Activated CD4-positive, alpha-beta T cell treated with anti-CD3 and anti-CD28 coated beads for 36 hours (primary cell): ENCODE data around the gene TMEM80. TPM values are rescaled to one million over a fixed set of nuclear protein-coding genes. Genes with fewer than 3 reads are reported as not detected.

Source experiments
- ATAC-seq: fragments of 200-7000 bp; cut with Tn5 transposase; one replicate; pipeline ENCODE4 v1.10.0; 2021; ENCODE audit warnings: mild to moderate bottlenecking, moderate library complexity
- CTCF ChIA-PET: fragments of 350-600 bp; sonication (Branson Sonifier 250); formaldehyde crosslinking; loops from one replicate; lab custom pipeline; 2021; ENCODE audit warnings: antibody characterized with exemption; lab: Charles Lee
- POLR2A ChIA-PET: fragments of 350-600 bp; sonication (Branson Sonifier 250); formaldehyde crosslinking; loops from one replicate; lab custom pipeline; 2021; ENCODE audit warnings: antibody characterized with exemption, inconsistent platforms; lab: Charles Lee
- DNase-seq: peaks from one replicate; pipeline ENCODE4 v3.0.0-alpha.2; 2020
- H3K27ac Mint-ChIP-seq: one replicate; pipeline ENCODE4 v1.8.0; 2021; ENCODE audit warnings: mixed read lengths
- H3K27me3 Mint-ChIP-seq: one replicate; pipeline ENCODE4 v1.8.0; 2021; ENCODE audit warnings: mixed read lengths
- H3K36me3 Mint-ChIP-seq: one replicate; pipeline ENCODE4 v1.8.0; 2021; ENCODE audit warnings: low read depth, mixed read lengths
- H3K4me1 Mint-ChIP-seq: one replicate; pipeline ENCODE4 v1.8.0; 2021; ENCODE audit warnings: mixed read lengths
- H3K4me3 Mint-ChIP-seq: one replicate; pipeline ENCODE4 v1.8.0; 2021; ENCODE audit warnings: mild to moderate bottlenecking, moderate library complexity, mixed read lengths
- H3K9me3 Mint-ChIP-seq: one replicate; pipeline ENCODE4 v1.8.0; 2021; ENCODE audit warnings: low read depth, mixed read lengths
- intact Hi-C, 2 experiments: fragments of 100-400 bp; cut with DNase I in 1 of 2; cut with micrococcal nuclease in 1 of 2; formaldehyde crosslinking; loops; one replicate each; pipeline versions ENCODE4 v1.14.2 to v1.15.1; 2022 to 2024; cut with DNase I, micrococcal nuclease
- total RNA-seq, 2 experiments: library from RNA; stranded (reverse); gene quantifications; one replicate each; pipeline ENCODE4 v1.2.3, GENCODE V29; 2021

The TMEM80 gene
- total RNA-seq, 2 experiments from 2014 or later: 11.4 to 11.9 TPM

DNA sequence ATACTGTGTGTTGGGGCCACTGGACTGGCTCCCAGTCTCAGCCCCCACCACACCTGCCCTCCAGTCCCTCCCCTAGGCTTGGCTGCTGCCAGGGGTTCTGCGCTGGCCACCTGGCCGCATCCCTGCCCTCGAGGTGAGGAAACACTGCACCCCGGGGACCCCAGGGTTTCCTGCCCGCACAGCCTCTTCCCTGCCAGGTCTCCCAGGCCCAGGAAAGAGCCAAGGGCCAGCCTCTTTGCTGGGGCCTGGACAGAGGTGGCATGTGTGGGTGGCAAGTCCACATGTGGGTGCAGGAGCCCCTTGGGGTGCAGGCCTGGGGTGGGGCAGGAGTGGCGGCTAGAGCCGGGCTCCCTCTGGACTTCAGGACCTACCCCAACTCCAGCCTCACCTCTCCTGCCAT, 12.9 kb downstream of the TMEM80 start:
- CTCF ChIA-PET: no interaction called here
- DNase-seq: no peak

DNA sequence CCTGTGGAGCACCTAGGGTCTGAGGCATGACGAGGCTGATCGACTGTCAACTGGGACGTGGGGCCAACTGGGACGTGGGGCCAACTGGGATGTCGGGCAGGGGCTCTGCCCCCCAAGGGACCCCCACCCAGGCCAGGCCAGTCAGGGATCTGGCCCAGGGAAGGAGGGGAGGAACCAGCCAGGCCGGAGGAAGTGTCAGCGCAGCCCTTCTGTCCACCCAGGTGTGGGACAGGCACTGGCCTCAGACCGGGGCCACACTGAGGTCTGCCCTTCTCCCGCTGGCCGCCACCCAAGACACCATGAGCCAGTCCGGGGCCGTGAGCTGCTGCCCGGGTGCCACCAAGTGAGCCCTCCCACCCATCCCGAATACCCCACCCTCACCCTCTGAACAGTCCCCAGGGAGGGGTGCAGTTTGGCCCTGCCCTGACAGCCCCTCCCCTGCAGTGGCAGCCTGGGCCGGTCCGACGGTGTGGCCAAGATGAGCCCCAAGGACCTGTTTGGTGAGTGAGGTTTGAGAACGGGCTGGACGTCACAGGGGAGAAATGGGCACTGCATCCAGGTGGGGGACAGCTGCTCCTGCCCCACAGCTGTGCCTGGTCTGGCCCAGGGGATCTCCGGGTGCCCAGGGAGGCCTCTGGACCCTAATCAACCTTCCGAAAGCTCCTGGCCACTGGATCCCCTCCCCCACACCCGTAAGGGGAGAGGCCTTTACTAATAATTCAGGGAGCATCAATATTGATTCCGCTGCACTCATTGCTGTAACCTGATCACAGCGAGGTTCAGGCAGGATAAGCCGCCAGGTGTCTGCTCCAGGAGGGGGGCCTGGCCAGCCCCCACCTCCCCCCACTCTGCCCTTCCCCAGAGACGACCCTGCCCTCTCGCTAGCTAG, 13.7 kb downstream of the TMEM80 start:
- POLR2A ChIA-PET: no interaction called here

More for the DNA sequence above, 12.9 kb downstream of the TMEM80 start:
- Mint-ChIP-seq H3K27me3 (peaks cover 12% of the 10 kb centered on the region), H3K9me3 (no peaks in the 10 kb centered on the region), H3K36me3 (no peaks in the 10 kb centered on the region), H3K27ac (no peak overlapping the region), H3K4me3 (no peak overlapping the region), H3K4me1 (no peaks in the 10 kb centered on the region)
- POLR2A ChIA-PET: no interaction called here
- intact Hi-C loops: no loop called here
- ATAC-seq: no peak

DNA sequence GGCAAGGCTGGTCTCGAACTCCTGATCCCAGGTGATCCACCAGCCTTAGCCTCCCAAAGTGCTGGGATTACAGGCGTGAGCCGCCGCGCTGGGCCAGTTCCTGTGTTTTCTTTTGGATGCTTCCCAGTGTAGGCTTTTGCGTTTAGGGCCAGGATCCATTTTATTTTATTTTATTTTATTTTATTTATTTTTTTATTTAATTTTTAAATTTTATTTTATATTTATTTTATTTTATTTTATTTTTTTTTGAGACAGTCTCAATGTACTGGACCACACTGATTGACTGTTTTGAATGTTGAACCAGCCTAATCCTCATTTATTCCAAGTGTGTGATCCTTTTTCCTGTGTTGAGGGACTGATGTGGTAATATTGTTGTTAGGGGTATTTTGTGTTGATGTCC, 18.8 kb downstream of the TMEM80 start:
- POLR2A ChIA-PET: no interaction called here
- no peak for DNase-seq
- CTCF ChIA-PET: no interaction called here
- ATAC-seq: no peak
- Mint-ChIP-seq H3K4me3 (no peak overlapping the region), H3K4me1 (no peaks in the 10 kb centered on the region), H3K27me3 (peaks cover 13% of the 10 kb centered on the region), H3K27ac (no peak overlapping the region), H3K36me3 (no peaks in the 10 kb centered on the region), H3K9me3 (peaks cover 5% of the 10 kb centered on the region)
- intact Hi-C loops: no loop called here

More for the DNA sequence above, 13.7 kb downstream of the TMEM80 start:
- Mint-ChIP-seq H3K9me3 (no peaks in the 10 kb centered on the region), H3K36me3 (no peaks in the 10 kb centered on the region), H3K27me3 (peaks cover 12% of the 10 kb centered on the region), H3K4me3 (no peak overlapping the region), H3K4me1 (no peaks in the 10 kb centered on the region), H3K27ac (no peak overlapping the region)
- ATAC-seq (no peak), DNase-seq (no peak)
- CTCF ChIA-PET: interaction anchor here (0.7 kb wide), 1 partner anchor 12 kb away, joined by 3 read pairs; no protein-coding TSS in a partner anchor
- intact Hi-C loops: no loop called here

DNA sequence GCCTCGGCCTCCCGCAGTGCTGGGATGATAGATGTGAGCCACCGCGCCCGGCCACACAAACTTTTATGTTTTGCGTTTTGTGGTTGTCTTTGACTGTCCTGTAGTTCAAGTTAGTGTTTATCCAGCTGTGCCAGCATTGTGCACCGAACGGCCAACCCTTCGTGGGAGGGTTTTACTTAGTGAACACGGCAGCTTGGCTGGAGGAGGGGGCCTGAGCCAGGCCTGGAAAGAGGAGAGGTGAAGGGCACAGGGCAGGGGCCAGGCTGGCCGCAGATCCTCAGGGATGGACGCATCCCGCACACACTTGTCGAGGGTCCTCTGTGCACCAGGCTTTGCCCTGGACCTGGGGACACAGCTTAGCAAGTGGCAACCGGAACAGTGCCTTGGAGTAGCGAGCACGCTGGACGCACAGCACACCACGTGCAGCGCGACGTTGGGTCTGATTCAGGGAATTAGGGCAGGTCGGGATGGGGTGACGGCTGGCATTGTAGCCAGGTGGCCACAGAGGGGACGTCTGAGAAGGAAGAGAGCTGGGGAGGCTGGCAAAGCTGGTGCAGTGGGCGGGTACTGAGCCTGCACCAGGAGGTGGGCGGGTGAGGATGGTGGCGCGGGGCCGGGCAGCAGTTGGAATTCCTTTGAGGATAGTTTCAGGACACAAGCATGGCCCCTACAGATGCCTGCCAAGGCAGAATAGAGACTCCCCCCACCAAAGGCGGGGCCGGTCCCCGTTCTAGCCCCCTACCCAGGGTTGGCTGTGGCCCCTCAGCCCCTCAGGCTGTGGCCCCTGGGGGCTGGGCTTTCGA, 23.8 kb downstream of the TMEM80 start:
- DNase-seq (no peak), ATAC-seq (no peak)
- Mint-ChIP-seq H3K27me3 (peaks cover 25% of the 10 kb centered on the region), H3K4me3 (no peak overlapping the region), H3K9me3 (peaks cover 5% of the 10 kb centered on the region), H3K27ac (no peak overlapping the region), H3K4me1 (peaks cover 9% of the 10 kb centered on the region), H3K36me3 (no peaks in the 10 kb centered on the region)
- POLR2A ChIA-PET: no interaction called here
- intact Hi-C loops: loop anchor here (5.0 kb wide), 2 partner anchors 57 to 182 kb away; partner anchors contain the start of genes HRAS (in 1 of the 2) and LRRC56 (in 1 of the 2)
- CTCF ChIA-PET: interaction anchor here (1.2 kb wide), 2 partner anchors 15 to 19 kb away, joined by 4 to 5 read pairs; no protein-coding TSS in a partner anchor

DNA sequence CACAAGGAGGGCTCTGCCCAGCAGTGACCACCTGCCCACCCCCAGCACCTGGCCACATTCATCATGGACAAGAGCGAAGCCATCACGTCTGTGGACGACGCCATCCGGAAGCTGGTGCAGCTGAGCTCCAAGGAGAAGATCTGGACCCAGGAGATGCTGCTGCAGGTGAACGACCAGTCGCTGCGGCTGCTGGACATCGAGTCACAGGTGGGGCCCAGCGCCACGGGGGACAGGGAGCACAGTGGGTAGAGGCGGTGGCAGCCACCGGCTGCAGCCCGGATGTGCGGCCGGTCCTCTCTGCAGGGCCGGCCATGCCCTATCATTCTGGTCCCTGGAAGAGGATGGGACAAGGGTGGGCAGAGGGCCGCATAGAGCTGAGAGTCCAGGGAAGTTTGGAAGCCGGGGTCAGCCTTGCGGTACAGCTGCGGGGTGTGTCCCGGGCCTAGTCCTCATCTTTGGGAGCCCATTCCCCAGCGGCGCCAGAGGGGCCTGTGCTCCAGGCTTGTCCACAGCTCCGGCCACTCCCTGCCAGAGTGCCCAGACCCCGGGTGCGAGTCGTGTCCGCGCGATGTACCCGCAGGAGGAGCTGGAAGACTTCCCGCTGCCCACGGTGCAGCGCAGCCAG, 24.5 kb downstream of the TMEM80 start:
- POLR2A ChIA-PET: no interaction called here
- Mint-ChIP-seq H3K9me3 (peaks cover 2% of the 10 kb centered on the region), H3K4me1 (peaks cover 10% of the 10 kb centered on the region), H3K27ac (no peak overlapping the region), H3K27me3 (peaks cover 25% of the 10 kb centered on the region), H3K36me3 (no peaks in the 10 kb centered on the region), H3K4me3 (no peak overlapping the region)
- ATAC-seq: no peak
- CTCF ChIA-PET: interaction anchor here (1.2 kb wide), 1 partner anchor 20 kb away, joined by 5 read pairs; no protein-coding TSS in a partner anchor
- no peak for DNase-seq
- intact Hi-C loops: loop anchor here (5.0 kb wide), 2 partner anchors 58 to 183 kb away; partner anchors contain the start of genes HRAS (in 1 of the 2) and LRRC56 (in 1 of the 2)

DNA sequence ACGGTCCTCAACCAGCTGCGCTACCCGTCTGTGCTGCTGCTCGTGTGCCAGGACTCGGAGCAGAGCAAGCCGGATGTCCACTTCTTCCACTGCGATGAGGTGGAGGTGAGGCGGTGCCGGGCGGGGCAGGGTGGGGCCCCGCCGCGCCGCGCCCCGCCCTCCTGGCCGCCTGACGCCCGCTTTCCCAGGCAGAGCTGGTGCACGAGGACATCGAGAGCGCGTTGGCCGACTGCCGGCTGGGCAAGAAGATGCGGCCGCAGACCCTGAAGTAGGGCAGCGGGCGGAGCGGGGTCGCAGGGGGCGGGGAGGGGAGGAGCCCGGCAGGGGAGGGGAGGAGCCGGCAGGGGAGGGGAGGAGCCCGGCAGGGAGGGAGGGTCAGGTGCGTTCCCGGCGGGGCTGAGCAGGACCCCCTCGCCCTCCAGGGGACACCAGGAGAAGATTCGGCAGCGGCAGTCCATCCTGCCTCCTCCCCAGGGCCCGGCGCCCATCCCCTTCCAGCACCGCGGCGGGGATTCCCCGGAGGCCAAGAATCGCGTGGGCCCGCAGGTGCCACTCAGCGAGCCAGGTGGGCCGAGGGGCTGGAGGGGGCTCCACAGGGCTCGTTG, 25.1 kb downstream of the TMEM80 start:
- Mint-ChIP-seq H3K9me3 (no peaks in the 10 kb centered on the region), H3K4me1 (peaks cover 12% of the 10 kb centered on the region), H3K36me3 (no peaks in the 10 kb centered on the region), H3K4me3 (no peak overlapping the region), H3K27me3 (peaks cover 25% of the 10 kb centered on the region), H3K27ac (no peak overlapping the region)
- intact Hi-C loops: loop anchor here (5.0 kb wide), 2 partner anchors 58 to 183 kb away; partner anchors contain the start of genes HRAS (in 1 of the 2) and LRRC56 (in 1 of the 2)
- POLR2A ChIA-PET: no interaction called here
- CTCF ChIA-PET: interaction anchor here (0.8 to 1.2 kb wide), 2 partner anchors 21 to 166 kb away, joined by 4 to 5 read pairs; no protein-coding TSS in a partner anchor
- DNase-seq: peak; percentile 44
- peak; percentile 41 for ATAC-seq

DNA sequence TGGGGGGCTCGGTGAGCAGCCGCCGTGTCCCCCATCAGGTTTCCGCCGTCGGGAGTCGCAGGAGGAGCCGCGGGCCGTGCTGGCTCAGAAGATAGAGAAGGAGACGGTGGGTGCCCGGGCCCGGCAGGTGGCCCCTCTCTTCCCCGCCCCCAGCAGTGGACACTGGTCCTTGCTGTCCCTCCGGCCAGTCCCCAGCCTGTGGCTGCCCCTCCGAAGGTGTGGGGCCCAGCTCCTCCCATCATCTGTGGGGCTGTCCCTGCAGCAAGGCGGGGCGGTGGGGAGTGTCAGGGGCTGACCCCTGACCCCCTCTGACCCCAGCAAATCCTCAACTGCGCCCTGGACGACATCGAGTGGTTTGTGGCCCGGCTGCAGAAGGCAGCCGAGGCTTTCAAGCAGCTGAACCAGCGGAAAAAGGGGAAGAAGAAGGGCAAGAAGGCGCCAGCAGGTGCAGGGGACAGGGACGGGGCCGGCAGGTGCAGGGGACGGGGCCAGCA, 25.7 kb downstream of the TMEM80 start:
- H3K27me3 Mint-ChIP-seq: peaks cover 25% of the 10 kb centered on the region
- ATAC-seq (no peak), DNase-seq (no peak)
- H3K4me3 Mint-ChIP-seq: no peak overlapping the region
- POLR2A ChIA-PET: no interaction called here
- H3K36me3 Mint-ChIP-seq: no peaks in the 10 kb centered on the region
- no peak overlapping the region for H3K27ac Mint-ChIP-seq
- no peaks in the 10 kb centered on the region for H3K9me3 Mint-ChIP-seq
- CTCF ChIA-PET: interaction anchor here (0.6 to 1.8 kb wide), 5 partner anchors 23 to 167 kb away, joined by 3 to 6 read pairs (median 4); no protein-coding TSS in a partner anchor
- intact Hi-C loops: loop anchor here (5.0 kb wide), 2 partner anchors 59 to 184 kb away; partner anchors contain the start of genes HRAS (in 1 of the 2) and LRRC56 (in 1 of the 2)
- H3K4me1 Mint-ChIP-seq: peaks cover 12% of the 10 kb centered on the region

DNA sequence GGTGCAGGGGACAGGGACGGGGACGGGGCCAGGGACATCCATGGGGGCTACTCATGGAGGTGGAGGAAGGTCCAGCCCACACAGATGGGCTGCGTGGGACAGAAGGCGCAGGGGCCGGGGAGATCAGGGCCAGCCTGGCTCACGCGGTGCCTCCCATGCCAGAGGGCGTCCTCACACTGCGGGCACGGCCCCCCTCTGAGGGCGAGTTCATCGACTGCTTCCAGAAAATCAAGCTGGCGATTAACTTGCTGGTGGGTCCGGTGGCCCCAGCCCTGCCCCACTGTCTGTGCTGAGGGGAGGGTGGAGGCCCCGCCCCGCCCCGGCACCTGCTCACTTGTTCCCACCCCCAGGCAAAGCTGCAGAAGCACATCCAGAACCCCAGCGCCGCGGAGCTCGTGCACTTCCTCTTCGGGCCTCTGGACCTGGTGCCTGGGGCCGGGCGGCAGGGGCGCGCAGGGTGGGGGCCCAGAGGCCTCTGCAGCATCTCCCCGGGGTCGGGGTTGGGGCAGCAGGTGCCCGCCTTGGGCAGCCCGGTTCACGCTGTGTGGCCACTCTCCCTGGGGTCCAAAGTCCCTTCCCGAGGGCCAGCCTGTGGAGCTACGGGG, 26.2 kb downstream of the TMEM80 start:
- Mint-ChIP-seq H3K4me3 (no peak overlapping the region), H3K36me3 (no peaks in the 10 kb centered on the region), H3K4me1 (peaks cover 12% of the 10 kb centered on the region), H3K27me3 (peaks cover 25% of the 10 kb centered on the region), H3K9me3 (no peaks in the 10 kb centered on the region), H3K27ac (no peak overlapping the region)
- ChIA-PET POLR2A (no interaction called here), CTCF (interaction anchor here (0.6 to 1.8 kb wide), 8 partner anchors 15 to 166 kb away, joined by 3 to 6 read pairs (median 3); partner anchors contain the start of gene EPS8L2)
- ATAC-seq (peak; percentile 53), DNase-seq (peak; percentile 73)
- intact Hi-C loops: loop anchor here (2.0 to 5.0 kb wide), 3 partner anchors 60 to 185 kb away; partner anchors contain the start of genes HRAS (in 1 of the 2) and LRRC56 (in 1 of the 2)

DNA sequence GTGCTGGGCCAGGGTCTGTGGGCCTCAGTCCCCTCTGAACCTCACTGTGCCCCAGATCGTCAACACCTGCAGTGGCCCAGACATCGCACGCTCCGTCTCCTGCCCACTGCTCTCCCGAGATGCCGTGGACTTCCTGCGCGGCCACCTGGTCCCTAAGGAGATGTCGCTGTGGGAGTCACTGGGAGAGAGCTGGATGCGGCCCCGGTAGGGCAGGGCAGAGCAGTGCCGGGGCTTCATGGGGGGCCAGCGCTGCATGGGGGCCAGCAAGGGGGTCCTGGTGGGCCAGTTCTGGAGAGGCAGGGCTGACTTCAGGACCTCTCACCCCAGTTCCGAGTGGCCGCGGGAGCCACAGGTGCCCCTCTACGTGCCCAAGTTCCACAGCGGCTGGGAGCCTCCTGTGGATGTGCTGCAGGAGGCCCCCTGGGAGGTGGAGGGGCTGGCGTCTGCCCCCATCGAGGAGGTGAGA, 26.8 kb downstream of the TMEM80 start:
- intact Hi-C loops: loop anchor here (2.0 to 5.0 kb wide), 3 partner anchors 60 to 185 kb away; partner anchors contain the start of genes HRAS (in 1 of the 2) and LRRC56 (in 1 of the 2)
- Mint-ChIP-seq H3K27ac (no peak overlapping the region), H3K36me3 (no peaks in the 10 kb centered on the region), H3K27me3 (peaks cover 25% of the 10 kb centered on the region), H3K4me1 (peaks cover 12% of the 10 kb centered on the region), H3K4me3 (no peak overlapping the region), H3K9me3 (no peaks in the 10 kb centered on the region)
- no peak for DNase-seq
- ChIA-PET CTCF (interaction anchor here (0.7 to 1.8 kb wide), 6 partner anchors 16 to 167 kb away, joined by 3 to 6 read pairs (median 4); partner anchors contain the start of gene EPS8L2), POLR2A (no interaction called here)
- no peak for ATAC-seq
